CD4-positive, alpha-beta T cell treated with Interleukin-4 for 4 hours (primary cell): ENCODE data around the gene UST.
"Not testable (repeated sequence)": the region's sequence is repeated elsewhere in the genome, so short reads cannot be mapped to it uniquely, and the experiment has no call there.

Experiments used
- DNase-seq: peaks from one replicate; pipeline ENCODE4 v3.0.0-alpha.2; 2020

UST gene

DNA sequence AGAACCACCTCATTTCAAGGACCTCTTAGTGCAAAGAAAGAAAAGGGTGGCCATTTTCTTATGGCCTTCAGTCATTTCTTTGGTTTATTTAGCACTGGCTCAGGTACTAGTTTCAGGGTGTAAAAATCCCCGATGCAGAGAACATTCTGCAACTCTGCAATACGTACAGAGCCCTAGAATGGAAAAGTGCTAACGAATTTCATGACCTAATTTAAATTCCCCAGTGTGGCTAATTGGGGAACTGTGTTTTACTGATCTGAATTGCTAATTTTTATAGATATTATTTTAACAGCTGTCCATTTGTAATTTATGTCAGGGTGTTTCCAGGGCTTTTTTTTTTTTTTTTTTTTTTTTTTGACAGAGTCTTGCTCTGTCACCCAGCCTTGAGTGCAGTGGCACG, 160.7 kb downstream of the UST start:
- DNase-seq, result no peak

DNA sequence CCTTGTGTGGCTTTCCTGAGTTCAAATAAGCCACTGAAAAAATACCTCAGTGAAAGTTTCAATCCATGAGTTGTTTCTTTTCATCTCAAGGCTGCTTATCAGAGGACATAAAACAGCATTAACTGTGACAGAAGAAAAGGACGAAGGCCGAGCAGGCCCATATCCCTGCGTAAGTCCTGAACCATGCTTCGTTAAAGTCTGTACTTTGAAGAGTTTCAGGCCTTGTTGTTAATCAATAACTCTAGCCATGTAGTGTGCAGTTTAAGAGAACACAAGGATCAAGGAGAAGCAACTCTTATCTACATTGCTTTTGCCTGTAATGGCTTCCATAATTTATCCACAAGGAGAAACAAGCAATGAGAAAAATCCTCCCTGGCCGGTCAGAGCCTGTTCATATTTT, 165.4 kb downstream of the UST start:
- DNase-seq, result no peak

DNA sequence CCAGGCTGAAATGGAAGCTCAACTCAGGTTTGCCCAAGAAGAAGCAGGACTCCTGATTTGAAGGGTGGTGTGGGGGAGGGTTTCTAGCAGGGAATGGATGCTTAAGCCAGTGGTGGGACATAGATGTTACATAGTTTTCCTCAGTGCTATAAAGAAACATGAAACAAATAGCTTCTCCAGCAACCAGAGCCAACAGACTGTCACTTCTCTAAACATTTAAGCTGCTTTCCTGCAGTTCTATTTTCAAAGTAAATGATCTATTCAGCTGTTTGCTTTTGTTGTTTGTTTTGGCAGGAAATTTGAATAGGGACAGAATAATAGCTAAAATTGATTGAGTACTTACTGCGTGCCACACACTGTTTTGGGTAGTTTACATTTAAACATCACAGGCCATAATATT, 169.0 kb downstream of the UST start:
- no peak for DNase-seq

DNA sequence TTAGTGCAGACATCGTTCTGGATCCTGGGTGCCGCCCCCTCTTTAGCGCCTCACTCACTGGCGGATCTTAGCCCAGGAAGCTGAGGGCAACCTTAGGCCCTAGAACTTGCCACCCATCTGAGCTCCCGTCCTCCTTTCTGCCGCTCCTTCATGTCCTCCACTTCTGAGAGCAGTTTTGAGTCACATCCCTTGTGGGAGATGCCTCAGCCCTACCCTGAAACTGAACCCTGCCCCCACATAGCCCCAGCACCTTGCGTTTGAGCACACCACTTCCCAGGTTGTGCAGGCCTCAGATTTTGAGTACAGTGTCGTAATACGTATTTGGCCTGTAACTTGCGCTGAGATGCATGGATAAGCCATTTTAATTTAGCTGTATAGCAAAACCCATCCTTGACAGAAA, 169.7 kb downstream of the UST start:
- DNase-seq, result not testable (repeated sequence)

DNA sequence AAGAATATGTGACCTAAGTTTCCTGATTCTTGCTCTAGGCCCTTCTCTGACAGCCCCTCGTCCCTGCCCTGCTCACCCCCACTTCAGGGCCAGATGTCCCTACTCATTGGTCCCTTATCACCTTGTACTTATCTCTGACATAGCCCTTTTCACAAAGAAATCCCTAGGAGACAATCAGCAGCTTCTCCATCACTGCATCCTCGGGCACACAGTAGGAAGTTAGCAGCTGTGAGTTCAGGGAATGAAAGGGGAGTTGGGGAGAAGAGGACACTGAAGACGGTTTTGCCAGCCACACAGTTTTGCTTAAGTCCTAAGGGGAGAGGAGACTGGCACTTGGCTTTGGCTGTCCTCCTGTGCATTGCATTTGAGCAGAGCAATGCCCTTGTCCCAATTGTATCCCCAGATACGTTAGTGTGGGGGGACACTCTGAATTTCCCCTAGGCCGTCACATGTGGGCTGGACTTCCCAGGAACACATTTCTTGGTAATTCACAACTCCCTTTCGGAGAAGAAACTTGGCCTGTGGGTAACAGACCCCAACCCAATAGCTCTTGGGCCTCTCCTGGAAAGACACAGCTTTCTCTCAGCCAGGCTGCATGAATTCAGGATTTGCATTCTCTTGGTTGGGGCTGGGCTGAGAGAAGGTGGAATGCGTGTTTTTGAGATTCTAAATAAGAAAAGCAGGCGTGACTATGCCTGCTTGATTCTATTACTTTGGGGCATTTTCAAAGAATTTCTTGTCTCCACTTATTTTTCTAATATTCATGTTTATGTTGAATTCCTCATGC, 177.6 kb downstream of the UST start:
- DNase-seq, result no peak

DNA sequence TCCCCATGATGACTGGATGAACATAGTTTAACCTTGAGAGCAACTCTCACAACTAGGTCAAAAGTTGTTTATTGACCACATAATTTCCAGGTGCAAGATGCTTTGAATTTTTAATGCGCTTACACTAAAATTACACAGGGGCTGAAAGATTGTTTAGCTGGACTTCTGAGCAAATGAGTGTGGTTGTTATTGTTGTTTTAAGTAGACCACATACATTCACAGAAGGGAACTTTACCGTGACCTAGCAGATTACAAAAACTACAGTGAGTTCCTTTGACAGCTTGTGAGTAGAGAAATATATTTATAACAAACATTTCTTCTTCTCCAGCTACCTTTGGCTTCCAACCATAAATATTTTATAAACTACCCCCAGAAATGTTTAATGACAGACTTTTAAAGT, 178.9 kb downstream of the UST start:
- DNase-seq, result no peak

DNA sequence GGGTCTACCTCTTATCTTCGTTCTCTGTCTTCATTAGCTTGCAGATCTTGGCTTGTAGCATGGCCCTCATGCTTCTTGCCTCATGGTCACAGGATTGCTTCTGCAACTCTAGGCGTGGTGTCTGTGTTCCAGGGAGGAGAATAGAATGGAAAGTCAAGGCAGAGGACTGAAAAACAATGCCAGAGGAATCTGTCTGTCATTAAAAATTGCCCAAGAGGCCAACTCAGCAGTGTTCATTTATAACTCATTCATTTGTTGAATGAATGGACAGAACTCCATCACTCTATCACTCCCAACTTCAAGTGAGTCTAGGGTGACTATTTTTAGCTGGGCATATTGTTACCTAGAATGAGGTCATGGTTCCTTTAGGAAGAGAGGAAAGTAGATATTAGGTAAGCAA, 179.6 kb downstream of the UST start:
- DNase-seq, result no peak

DNA sequence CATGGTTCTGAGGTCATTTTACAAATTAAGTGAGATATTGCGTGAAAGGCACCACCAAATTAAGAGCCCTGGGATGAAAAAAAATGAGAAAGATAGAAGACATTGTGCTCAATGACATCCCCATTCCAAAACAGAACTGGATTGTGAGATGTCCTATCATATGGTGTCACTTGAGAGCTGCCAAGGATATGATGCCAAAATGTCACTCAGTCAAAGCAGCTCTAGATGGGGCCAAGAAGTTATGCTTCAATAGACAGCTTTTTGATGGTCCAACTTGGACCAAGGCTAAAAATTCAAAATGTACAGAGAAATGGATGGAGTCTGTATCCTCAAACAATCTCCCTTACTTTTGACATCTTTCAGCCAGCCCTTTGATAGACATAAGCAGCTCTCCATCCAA, 180.8 kb downstream of the UST start:
- no peak for DNase-seq

DNA sequence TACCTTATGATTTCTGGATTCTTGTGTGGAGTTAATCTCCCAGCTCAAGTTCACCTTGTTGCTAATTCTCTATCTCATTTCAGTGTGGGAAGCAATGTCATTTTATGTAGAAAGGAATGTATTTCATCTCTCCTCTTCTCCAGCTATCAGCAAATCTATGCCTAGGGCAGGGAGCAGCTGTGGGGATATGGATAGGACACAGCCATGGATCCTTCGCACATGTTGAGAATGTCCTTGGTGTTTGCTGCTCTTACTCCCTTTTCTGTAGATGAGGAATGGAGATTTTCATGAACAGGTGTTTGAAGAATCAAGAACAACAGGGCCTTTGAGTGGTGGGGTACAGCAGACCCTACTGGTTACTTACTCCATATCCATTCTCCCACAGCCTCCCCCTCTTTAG, 182.0 kb downstream of the UST start:
- DNase-seq, result no peak

DNA sequence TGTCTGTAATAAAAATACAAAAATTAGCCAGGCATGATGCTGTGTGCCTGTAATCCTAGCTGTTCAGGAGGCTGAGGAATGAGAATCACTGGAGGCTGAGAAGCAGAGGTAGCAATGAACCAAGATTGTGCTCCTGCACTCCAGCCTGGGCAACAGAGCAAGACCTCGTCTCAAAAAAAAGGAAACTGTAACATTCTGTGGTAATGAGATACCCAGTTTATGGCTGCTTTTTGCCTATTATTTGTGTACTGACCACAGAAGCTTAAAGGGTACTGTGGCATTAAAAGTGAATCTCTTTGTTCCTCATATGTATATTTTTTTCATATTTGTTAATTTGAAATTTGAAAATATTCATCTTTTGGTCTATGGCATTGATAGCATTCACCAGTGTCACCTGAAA, 185.4 kb downstream of the UST start:
- no peak for DNase-seq

DNA sequence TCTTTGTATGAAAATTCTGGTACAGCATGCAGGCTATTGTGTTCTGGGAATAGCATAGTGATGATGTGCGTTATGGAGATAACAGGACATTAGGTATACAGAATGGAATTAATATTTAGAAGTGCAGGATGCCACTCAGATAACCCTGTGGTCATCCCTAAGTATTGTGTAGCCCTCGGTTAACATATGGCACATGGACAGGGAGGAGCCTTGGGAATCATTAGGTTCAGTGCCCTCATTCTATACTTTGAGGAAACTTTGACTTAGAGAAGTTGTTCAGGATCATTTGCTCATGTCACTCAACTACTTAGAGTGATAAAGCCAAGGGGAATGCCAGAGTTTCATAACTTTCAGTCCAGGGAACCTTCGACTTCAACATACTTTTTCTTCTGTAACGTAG, 185.9 kb downstream of the UST start:
- DNase-seq, result no peak

DNA sequence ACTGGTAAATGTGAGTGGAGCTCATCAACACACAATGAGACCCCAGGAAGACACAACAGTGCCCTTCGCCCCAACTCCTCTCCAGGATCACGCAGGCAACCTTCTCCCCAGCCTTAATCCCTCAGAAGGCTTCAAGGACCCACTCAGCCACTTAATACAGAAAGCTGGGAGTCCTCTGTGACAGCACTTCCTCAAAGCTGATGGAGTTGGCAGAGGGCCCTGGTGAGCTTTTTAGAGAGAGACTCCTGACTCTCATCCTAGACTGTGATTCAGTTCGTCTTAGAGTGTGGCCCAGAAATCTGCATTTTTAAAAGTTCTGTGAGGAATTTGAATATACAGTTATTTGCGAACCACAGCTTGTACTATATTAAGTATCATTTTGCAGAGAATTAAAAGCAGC, 187.7 kb downstream of the UST start:
- DNase-seq, result no peak

DNA sequence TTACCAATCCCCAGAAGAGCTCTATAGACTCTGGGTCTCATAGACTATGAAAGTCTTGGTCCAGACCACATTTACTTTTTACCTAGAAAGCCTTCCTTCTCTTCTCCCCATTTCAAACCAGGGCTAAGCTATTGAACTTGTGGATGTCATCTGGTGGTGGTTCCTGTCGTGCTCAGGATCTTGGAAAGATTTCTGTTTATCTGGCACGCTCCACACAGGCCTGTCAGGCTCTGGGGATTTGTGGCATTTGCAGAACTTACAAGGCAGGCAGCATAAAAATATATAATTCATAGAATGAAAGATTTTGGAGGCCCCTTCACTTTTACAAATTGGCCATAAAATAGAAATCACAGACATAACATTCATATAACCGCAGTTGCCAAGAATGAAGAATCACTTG, 188.1 kb downstream of the UST start:
- no peak for DNase-seq

DNA sequence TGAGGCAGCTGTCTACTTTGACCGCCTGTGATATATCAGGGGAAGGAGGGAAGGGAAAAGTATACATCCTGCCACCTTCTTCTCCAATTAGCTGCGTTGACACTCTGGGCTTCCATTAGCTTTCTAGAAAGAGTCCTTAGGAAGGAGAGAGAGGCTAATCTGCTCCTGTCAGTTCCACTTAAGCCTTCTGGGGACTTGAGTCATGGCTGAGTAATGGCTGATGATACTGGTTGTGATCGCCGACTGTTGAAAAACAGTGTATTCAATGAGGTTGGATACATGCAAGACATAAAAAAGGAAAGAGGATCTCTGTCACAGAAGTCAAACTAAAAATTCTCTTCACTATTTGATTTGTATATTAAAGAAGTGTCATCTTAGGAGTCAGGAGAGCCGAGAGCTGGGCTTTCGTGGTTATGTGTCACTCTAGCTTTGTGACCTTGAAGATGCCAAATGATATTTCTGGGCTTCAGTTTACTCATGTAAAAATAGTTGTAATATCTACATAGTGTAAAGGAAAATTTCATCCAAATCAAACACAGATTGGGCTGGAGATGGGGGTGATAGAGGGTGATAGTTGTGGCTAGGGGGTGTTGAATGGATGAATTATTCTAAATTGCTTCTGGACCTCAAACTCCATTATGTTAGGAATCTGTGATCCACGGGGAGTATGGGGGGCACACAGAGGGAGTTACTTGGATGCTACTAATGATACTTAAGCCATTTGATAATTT, 189.0 kb downstream of the UST start:
- DNase-seq, result no peak

DNA sequence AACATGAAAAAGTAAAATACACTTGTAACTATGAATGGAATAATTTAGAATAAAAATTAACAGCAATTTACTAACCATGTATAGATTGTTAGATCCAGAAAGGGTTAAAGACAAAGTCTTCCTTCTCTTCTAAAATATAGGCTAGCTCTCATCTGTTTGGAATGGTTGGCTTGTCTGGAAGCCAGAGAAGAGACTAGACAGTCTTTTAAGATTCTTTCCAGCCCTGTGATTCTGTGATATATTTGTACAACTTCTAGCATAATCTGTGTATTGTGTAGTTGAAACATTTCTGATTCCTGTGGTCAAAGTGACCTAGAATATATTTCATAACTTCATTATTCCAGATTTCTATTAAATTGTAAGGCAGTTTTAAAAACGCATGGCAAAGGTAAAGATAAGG, 196.6 kb downstream of the UST start:
- DNase-seq, result no peak

DNA sequence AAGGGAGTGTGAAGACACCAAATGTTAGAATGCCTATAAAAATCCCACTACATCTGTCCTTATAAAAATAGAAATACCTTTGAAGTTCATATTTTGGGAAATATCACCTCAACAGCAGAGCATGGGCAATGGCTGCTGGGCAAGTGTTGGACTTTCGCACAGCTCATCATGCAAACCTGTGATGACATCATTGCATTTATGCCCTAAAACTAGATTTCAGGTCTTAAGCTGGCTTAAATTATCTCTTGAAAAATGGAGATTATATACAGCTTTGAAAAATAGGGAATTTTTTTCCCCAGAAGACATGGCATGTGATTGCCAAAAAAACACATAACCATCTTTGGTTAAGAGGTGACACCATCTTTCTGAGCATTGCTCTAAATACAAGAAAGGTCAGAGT, 197.8 kb downstream of the UST start:
- no peak for DNase-seq

DNA sequence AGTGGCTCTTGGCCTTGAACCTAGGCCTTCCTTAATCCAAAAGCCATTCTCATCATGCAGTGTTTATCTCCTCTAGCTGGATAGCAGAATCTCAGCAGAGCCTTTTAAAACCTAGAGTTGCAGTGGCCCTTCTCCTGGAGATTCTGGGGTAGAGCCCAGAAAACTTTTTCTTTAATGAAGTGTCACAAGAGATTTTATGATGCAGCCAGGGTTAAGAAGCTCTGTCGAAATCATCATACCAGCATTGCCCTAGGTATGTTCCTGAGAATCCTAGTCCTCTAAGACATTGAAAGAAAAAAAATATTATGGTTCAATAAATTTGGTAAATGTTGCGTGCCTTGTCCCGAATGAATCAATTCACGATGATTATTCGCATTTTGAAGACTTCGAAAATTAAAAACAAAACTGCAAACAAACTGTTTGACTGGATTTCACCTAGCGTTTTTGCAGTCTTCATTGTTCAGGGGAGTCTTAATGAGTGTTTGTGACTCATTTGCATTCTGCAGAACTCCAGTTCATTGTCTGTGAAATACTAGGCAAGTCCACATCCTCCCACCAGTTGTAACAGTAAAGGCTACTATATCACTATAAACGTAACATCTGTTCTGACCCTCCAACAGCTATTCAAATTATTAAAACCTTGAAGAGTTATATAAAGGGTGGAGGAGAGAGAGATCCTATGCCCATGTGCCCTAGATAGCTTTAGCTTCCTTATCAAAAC, 198.6 kb downstream of the UST start:
- no peak for DNase-seq

DNA sequence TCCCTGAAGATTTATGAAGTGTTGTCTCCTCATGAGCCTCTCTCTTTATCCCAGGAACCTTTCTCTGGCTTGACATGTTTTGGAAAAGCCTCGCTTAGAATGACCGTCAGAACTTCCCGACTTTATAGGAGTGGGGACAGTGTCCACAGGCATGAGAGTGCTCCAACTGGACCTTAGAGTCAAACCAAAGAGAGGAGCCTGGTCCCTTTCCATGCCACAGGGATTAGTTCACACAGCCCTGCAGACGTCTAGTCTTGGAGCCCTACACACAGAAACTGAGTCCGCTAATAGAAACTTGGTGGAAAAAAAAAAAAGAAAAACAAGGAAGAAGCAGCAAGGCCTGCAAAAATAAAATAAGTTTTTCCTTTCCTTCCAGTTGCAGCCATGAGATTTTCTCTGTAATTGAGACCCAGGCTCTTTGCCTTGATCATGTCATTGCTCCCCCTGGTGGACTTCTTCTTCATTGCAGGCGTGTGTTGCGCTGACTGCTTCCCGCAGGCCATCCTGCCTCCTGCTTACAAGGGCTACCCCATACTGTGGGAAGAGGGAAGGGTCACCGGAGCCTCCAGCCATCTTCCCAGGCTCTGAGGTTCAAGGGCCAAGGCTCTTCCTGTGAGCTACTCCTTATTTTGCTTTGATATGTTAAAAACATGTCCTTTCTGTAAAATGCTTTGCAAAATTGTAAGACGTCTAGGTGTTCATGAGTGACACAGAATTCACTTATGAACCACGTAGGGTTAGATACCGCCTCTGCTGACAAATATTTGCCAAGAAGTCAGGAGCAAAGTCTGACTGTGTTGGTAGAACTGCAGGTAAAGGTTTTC, 201.0 kb downstream of the UST start:
- DNase-seq, result peak; percentile 73

DNA sequence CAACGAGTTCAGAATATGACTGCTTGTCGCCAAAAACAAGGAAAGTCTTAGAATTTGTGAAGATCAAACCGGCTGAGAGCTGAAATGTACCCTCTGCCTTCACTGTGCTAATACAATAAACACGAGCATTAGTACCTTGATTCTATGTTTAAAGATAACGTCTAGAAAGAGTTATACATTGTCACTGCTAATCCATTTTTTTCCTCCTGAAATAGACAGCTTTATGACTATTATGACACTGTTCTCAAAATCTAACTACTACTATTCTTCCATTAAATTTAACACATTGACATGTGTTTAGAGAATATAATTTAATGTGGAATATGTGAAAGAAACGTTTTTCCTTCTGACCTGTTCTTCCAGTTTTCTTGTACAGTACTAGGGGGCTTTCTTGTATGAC, 204.8 kb downstream of the UST start:
- no peak for DNase-seq

DNA sequence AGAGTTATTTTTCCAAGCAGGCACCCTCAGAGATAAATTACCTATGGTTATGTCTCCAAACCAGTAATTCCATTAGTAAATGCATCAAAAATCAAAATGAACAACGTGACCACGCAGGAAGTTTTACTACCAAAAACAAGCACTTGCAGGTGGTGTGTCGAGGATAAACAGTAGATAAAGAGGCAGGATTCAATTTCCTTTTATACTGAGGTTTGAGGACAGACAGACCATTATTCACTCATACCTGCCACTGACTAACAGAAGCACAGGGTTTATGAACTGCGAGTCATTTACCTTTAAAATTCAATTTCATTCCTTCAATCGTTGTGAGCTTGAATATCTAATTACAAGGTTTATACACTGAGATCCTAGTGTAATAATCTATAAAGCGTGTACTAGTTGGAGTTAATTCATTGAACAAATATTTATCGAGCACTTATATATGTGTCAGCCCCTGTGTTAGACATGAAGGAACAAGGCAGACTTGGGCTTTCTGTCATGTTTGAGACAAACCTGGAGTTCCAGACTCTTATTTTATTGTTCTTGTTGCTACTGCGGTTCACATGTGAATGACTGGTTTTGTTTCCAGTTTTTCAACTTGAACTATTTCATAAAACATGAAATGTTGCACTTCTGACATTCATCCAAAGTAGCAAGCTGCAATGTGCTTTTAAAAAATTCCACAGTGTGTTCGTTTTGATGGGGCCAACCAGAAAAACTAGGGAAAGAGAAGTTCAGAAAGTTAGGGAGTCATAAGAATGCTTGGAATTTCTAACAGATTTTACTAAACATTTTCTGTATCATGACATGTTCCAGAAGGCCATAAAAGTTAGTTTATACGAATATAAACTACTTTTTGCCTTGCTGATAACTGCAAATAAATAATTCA, 205.6 kb downstream of the UST start:
- DNase-seq, result no peak

DNA sequence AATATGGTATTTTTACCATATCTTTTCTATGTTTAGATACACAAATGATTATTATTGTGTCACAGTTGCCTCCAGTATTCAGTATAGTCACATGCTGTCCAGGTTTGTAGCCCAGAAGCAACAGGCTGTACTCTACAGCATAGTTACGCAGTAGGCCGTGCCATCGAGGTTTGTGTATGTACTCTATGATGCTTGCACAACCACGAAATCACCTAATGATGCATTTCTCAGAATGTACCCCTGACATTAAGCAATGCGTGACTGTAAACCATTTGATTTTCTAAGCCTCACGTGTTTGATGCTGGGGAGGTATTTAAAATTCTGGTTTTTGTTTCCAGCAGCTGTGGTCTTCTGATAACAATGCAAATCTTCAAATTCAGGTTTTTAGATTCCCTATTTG, 207.6 kb downstream of the UST start:
- DNase-seq, result no peak

DNA sequence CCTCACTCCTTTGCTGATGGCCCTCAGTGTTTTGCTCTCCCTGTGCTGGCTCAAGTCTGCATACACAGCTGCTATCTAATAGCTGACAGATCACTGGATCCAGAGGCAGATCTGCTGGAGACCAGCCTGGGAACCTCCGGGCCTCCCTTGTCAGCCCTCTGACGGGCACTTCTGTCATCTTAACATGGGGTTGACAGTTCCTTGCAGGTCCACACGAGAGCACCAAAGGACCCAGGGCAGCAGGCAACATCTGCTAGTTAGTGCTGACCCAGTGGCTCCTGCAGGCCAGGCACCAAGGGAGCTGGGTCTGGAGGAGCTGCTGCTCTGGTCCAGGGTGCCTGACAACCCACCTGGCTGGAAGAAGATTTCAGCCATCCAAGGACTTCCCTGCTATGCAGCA, 208.1 kb downstream of the UST start:
- no peak for DNase-seq
